ENCODE results near the gene OR1F1. TPM values are rescaled to one million over a fixed set of nuclear protein-coding genes. Genes with fewer than 3 reads are reported as not detected.
A peak's percentile ranks its signal among the peaks of the same experiment; 100 is the strongest.

OR1F1 gene
- total and polyA plus RNA-seq, 9 of the 15 experiments (the other 6 are each of a cell fraction or from before 2014, with no cell fraction given): 0.15 to 0.61 (median 0.35) TPM; not detected in 3

DNA sequence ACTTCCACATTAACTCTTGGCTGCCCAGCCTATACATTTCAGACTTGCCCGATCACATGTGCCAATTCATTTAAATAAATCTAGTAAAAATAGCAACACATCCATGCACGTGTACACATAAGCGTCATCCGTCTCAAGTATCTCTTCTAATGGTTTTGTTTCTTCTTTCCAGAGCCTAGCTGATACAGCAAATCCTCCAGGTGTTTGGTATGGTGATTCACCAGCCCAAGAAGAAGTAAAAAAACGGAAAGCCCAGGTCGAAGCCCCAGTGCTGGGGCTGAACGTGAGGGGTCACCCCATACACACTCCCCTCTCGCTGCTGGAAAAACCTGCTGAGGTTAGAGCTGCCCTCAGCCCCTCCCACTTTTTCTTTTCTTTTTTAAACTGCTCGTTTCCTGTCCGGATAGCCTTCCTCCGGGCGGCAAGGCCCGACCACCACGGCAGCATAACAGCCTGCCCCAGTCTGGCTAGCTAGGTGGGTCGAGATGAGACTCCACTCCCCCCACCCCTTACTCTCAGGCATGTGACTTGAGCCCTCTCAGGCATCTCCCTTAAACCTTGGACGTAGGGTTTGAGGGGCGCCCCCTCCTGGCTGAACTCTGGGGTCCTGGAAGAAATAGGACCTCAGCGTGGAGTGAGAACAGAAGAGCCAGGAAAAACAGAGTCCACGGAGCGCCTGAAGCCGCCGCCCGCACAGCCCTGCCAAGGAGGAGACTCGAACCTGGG, 13.9 kb upstream of the OR1F1 start (continued):
- TF ChIP-seq, protein P1, sequence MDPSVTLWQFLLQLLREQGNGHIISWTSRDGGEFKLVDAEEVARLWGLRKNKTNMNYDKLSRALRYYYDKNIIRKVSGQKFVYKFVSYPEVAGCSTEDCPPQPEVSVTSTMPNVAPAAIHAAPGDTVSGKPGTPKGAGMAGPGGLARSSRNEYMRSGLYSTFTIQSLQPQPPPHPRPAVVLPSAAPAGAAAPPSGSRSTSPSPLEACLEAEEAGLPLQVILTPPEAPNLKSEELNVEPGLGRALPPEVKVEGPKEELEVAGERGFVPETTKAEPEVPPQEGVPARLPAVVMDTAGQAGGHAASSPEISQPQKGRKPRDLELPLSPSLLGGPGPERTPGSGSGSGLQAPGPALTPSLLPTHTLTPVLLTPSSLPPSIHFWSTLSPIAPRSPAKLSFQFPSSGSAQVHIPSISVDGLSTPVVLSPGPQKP (CRISPR knock-in tag; IDR thresholded peaks at IDR 0.05): no peak
- TF ChIP-seq TEAD4 (IDR thresholded peaks at IDR 0.05; ENCODE audit: low read length) (no peak), TEAD4 (CRISPR knock-in tag; IDR thresholded peaks at IDR 0.05; ENCODE audit: borderline replicate concordance) (no peak), ZNF184 (CRISPR knock-in tag; IDR thresholded peaks at IDR 0.05) (no peak), RBM15 (IDR thresholded peaks at IDR 0.05; ENCODE audit: insufficient read depth, low read length) (no peak), NR4A1 (CRISPR knock-in tag; IDR thresholded peaks at IDR 0.05) (no peak), NR4A1 (tag; IDR thresholded peaks at IDR 0.05) (no peak), ZBTB5 (IDR thresholded peaks at IDR 0.05) (no peak), C11orf30 (IDR thresholded peaks at IDR 0.05; ENCODE audit: low read depth) (0 out of 2 replicates have a peak, but pooled peaks have one; percentile 23), ESRRB (CRISPR knock-in tag; IDR thresholded peaks at IDR 0.05; ENCODE audit: borderline replicate concordance) (no peak), GABPB2 (CRISPR knock-in tag; conservative IDR thresholded peaks at IDR 0.05) (no peak), LARP7 (IDR thresholded peaks at IDR 0.05) (no peak)
- TF ChIP-seq, protein P2, sequence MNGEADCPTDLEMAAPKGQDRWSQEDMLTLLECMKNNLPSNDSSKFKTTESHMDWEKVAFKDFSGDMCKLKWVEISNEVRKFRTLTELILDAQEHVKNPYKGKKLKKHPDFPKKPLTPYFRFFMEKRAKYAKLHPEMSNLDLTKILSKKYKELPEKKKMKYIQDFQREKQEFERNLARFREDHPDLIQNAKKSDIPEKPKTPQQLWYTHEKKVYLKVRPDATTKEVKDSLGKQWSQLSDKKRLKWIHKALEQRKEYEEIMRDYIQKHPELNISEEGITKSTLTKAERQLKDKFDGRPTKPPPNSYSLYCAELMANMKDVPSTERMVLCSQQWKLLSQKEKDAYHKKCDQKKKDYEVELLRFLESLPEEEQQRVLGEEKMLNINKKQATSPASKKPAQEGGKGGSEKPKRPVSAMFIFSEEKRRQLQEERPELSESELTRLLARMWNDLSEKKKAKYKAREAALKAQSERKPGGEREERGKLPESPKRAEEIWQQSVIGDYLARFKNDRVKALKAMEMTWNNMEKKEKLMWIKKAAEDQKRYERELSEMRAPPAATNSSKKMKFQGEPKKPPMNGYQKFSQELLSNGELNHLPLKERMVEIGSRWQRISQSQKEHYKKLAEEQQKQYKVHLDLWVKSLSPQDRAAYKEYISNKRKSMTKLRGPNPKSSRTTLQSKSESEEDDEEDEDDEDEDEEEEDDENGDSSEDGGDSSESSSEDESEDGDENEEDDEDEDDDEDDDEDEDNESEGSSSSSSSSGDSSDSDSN (IDR thresholded peaks at IDR 0.05; ENCODE audit: borderline replicate concordance in 1 of 2, low read depth in 2 of 2, low read length in 2 of 2): 0 out of 4 replicates have a peak, but pooled peaks of 1 of the 2 experiments have one; percentile 50
- TF ChIP-seq, protein P3, sequence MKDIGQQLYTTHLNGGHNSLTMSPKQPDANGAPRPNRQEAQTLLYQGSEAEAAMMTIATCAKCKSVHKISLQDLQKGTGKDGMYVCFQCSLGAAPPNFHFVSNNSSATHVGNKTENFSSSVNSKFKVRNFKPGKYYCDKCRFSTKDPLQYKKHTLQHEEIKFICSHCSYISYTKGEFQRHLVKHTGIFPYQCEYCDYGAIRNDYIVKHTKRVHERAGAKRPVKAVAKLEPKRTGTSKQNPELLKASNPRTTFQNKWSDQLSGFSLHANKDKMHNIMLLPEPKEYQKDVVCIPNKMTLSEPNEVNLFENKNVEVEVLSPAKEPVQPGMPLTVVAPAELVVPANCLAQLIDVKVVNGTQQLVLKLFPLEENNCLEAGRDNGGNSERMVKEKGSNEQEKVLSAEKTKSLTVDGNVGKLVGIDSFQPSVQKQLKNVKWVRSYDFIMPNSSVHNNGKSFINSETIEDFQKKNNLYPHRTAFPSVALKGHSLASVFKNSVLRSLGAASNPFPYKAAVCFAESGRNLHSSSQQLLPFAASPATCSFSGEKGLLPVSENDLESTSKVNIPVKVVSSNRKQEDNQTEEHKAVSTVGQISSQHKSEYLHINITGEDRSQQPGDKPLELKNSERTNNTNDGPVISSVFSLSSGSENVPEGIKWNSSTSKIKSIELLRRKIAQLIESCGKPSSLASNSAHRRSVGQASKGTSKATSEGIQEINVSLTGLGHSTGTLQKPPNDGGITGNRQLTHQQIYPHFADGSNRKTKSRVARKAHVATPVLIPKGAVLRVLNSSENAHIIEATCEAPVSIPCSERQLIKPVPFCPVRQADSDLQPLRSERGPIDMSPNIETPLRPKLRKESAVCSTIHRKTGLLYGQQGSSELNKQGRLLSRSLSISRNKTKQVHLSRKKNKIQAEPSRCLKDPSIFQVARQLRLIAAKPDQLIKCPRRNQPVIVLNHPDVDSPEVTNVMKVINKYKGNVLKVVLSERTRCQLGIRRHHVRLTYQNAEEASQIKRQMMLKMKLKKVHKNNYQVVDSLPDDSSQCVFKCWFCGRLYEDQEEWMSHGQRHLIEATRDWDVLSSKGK (CRISPR knock-in tag; IDR thresholded peaks at IDR 0.05): no peak
- TF ChIP-seq, protein P4, sequence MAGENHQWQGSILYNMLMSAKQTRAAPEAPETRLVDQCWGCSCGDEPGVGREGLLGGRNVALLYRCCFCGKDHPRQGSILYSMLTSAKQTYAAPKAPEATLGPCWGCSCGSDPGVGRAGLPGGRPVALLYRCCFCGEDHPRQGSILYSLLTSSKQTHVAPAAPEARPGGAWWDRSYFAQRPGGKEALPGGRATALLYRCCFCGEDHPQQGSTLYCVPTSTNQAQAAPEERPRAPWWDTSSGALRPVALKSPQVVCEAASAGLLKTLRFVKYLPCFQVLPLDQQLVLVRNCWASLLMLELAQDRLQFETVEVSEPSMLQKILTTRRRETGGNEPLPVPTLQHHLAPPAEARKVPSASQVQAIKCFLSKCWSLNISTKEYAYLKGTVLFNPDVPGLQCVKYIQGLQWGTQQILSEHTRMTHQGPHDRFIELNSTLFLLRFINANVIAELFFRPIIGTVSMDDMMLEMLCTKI (IDR thresholded peaks at IDR 0.05; ENCODE audit: partially characterized antibody): no peak
